Suppressor macrophage treated with lipopolysaccharide for 4 hours (primary cell): Measurements from ENCODE around the gene PTPRN2.
"Not testable (repeated sequence)": the region's sequence is repeated elsewhere in the genome, so short reads cannot be mapped to it uniquely, and the experiment has no call there.

Source experiments
- DNase-seq: peaks from one replicate; pipeline ENCODE4 v3.0.0-alpha.2; 2020

PTPRN2 gene

GRCh38 chr7:158414002-158414401, 173.6 kb downstream of the PTPRN2 start:
- no peak for DNase-seq

GRCh38 chr7:158411232-158411950, 176.2 kb downstream of the PTPRN2 start:
- DNase-seq, result no peak

- no peak for DNase-seq
Observed at GRCh38 chr7:158410720-158411119, 176.9 kb downstream of the PTPRN2 start.

- DNase-seq, result no peak
Observed at GRCh38 chr7:158409816-158410330, 177.8 kb downstream of the PTPRN2 start.

- DNase-seq, result no peak
Observed at GRCh38 chr7:158409120-158409519, 178.5 kb downstream of the PTPRN2 start.

GRCh38 chr7:158408318-158408920, 179.2 kb downstream of the PTPRN2 start:
- no peak for DNase-seq

GRCh38 chr7:158407581-158408317, 179.9 kb downstream of the PTPRN2 start:
- peak; percentile 50 for DNase-seq

GRCh38 chr7:158406801-158407200, 180.8 kb downstream of the PTPRN2 start:
- no peak for DNase-seq

GRCh38 chr7:158406364-158406763, 181.3 kb downstream of the PTPRN2 start:
- no peak for DNase-seq

- DNase-seq, result not testable (repeated sequence)
Observed at GRCh38 chr7:158405771-158406170, 181.9 kb downstream of the PTPRN2 start.

- no peak for DNase-seq
Observed at GRCh38 chr7:158405324-158405723, 182.3 kb downstream of the PTPRN2 start.

- DNase-seq, result no peak
Observed at GRCh38 chr7:158404031-158404761, 183.4 kb downstream of the PTPRN2 start.

- no peak for DNase-seq
Observed at GRCh38 chr7:158403013-158403821, 184.4 kb downstream of the PTPRN2 start.

- DNase-seq, result no peak
Observed at GRCh38 chr7:158402471-158402870, 185.2 kb downstream of the PTPRN2 start.

GRCh38 chr7:158401826-158402225, 185.8 kb downstream of the PTPRN2 start:
- DNase-seq, result no peak

GRCh38 chr7:158401295-158401694, 186.3 kb downstream of the PTPRN2 start:
- no peak for DNase-seq

GRCh38 chr7:158400601-158401225, 186.9 kb downstream of the PTPRN2 start:
- no peak for DNase-seq

- DNase-seq, result no peak
Observed at GRCh38 chr7:158399762-158400161, 187.9 kb downstream of the PTPRN2 start.

GRCh38 chr7:158398750-158399149, 188.9 kb downstream of the PTPRN2 start:
- no peak for DNase-seq

- no peak for DNase-seq
Observed at GRCh38 chr7:158397885-158398284, 189.7 kb downstream of the PTPRN2 start.

GRCh38 chr7:158396982-158397862, 190.4 kb downstream of the PTPRN2 start:
- no peak for DNase-seq
